HCT116 (cell line): ENCODE results near the gene ITGAL.

Source experiments
- ATF3 ChIP-seq: IDR thresholded peaks from 2 replicates; pipeline ENCODE4 v1.6.1; 2012
- EZH2phosphoT487 ChIP-seq: fragments of 200-600 bp; IDR thresholded peaks from 2 replicates; pipeline ENCODE4 v1.6.1; 2018; ENCODE audit warnings: antibody characterized with exemption, borderline replicate concordance
- MAX ChIP-seq: IDR thresholded peaks from 2 replicates; pipeline ENCODE4 v1.6.1; 2012
- POLR2A ChIP-seq: IDR thresholded peaks from 2 replicates; pipeline ENCODE4 v1.7.0; 2011; ENCODE audit warnings: borderline replicate concordance; ENCODE audit not compliant: insufficient read depth, insufficient read length; ENCODE audit errors: extremely low read depth
- POLR2AphosphoS5 ChIP-seq: IDR thresholded peaks from 2 replicates; pipeline ENCODE4 v1.6.1; 2011; ENCODE audit warnings: mild to moderate bottlenecking, low read depth, low read length, moderate library complexity
- RAD21 ChIP-seq: IDR thresholded peaks from 2 replicates; pipeline ENCODE4 v1.6.1; 2012; ENCODE audit warnings: low read depth, mild to moderate bottlenecking
- REST ChIP-seq: IDR thresholded peaks from 2 replicates; pipeline ENCODE4 v1.6.1; 2012; ENCODE audit warnings: low read depth
- YY1 ChIP-seq: IDR thresholded peaks from 2 replicates; pipeline ENCODE4 v1.6.1; 2011; ENCODE audit warnings: low read length, low read depth, moderate library complexity, mild to moderate bottlenecking; ENCODE audit not compliant: insufficient replicate concordance; ENCODE audit errors: extremely low read depth
- TF ChIP-seq, protein P1 (sequence below), 3 experiments: fragments of 200-600 bp in 1 of 3; sonication (generic) in 1 of 3; IDR thresholded peaks in 2 of 3; conservative IDR thresholded peaks in 1 of 3; 2 replicates each; pipeline ENCODE4 v1.5.1; 2012 to 2017; ENCODE audit warnings: low read depth in 2 of 3, low read length in 2 of 3, antibody characterized with exemption in 1 of 3, borderline replicate concordance in 1 of 3, control low read depth in 1 of 3, mild to moderate bottlenecking in 1 of 3, mixed read lengths in 1 of 3, mixed run types in 1 of 3, moderate library complexity in 1 of 3; ENCODE audit not compliant: insufficient read depth in 1 of 3
- TF ChIP-seq, protein P2 (sequence below): IDR thresholded peaks from 2 replicates; pipeline ENCODE4 v1.6.1; 2011; ENCODE audit warnings: mild to moderate bottlenecking, low read length, moderate library complexity; ENCODE audit not compliant: insufficient replicate concordance; ENCODE audit errors: extremely low read depth

GRCh38 chr16:30533748-30534367 lies 61.3 kb downstream of the ITGAL start:
- TF ChIP-seq, protein P1, sequence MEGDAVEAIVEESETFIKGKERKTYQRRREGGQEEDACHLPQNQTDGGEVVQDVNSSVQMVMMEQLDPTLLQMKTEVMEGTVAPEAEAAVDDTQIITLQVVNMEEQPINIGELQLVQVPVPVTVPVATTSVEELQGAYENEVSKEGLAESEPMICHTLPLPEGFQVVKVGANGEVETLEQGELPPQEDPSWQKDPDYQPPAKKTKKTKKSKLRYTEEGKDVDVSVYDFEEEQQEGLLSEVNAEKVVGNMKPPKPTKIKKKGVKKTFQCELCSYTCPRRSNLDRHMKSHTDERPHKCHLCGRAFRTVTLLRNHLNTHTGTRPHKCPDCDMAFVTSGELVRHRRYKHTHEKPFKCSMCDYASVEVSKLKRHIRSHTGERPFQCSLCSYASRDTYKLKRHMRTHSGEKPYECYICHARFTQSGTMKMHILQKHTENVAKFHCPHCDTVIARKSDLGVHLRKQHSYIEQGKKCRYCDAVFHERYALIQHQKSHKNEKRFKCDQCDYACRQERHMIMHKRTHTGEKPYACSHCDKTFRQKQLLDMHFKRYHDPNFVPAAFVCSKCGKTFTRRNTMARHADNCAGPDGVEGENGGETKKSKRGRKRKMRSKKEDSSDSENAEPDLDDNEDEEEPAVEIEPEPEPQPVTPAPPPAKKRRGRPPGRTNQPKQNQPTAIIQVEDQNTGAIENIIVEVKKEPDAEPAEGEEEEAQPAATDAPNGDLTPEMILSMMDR (IDR thresholded peaks at IDR 0.05 in 2 of 3, conservative IDR thresholded peaks at IDR 0.05 in 1 of 3; ENCODE audit: borderline replicate concordance in 1 of 3, insufficient read depth in 1 of 3, low read depth in 2 of 3, low read length in 2 of 3): no peak
- TF ChIP-seq POLR2A (no peak), YY1 (no peak), POLR2AphosphoS5 (no peak), ATF3 (no peak), MAX (no peak), EZH2phosphoT487 (no peak), REST (no peak), RAD21 (no peak)
- TF ChIP-seq, protein P2, sequence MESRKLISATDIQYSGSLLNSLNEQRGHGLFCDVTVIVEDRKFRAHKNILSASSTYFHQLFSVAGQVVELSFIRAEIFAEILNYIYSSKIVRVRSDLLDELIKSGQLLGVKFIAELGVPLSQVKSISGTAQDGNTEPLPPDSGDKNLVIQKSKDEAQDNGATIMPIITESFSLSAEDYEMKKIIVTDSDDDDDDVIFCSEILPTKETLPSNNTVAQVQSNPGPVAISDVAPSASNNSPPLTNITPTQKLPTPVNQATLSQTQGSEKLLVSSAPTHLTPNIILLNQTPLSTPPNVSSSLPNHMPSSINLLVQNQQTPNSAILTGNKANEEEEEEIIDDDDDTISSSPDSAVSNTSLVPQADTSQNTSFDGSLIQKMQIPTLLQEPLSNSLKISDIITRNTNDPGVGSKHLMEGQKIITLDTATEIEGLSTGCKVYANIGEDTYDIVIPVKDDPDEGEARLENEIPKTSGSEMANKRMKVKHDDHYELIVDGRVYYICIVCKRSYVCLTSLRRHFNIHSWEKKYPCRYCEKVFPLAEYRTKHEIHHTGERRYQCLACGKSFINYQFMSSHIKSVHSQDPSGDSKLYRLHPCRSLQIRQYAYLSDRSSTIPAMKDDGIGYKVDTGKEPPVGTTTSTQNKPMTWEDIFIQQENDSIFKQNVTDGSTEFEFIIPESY: no peak
